OCI-LY7 (cell line): ENCODE results near the gene RBM20. TPM values are rescaled to one million over a fixed set of nuclear protein-coding genes. Genes with fewer than 3 reads are reported as not detected.
A peak's percentile ranks its signal among the peaks of the same experiment; 100 is the strongest.

Source experiments
- BruUV-seq: library from RNA; stranded (reverse); fragments of 400-500 nt; replicated peaks from 2 replicates; lab custom pipeline; 2021; lab: Mats Ljungman, UMichigan
- CTCF ChIA-PET: fragments of 300-600 bp; sonication (Branson Sonifier 250); formaldehyde crosslinking; loops from one replicate; lab custom pipeline; 2022; ENCODE audit warnings: antibody characterized with exemption; ENCODE audit not compliant: unreplicated experiment; lab: Charles Lee
- POLR2A ChIA-PET: fragments of 300-600 bp; sonication (Branson Sonifier 250); formaldehyde crosslinking; loops from one replicate; lab custom pipeline; 2022; ENCODE audit warnings: antibody characterized with exemption; lab: Charles Lee
- DNase-seq: peaks from one replicate; pipeline ENCODE4 v3.0.0-alpha.2; 2015; ENCODE audit warnings: low spot score
- H2AFZ ChIP-seq: fragments of 200-600 bp; sonication (generic), shearing (Covaris generic); 2 replicates; pipeline ENCODE4 v1.6.1; 2014; ENCODE audit warnings: mild to moderate bottlenecking, antibody characterized with exemption, low read length, moderate library complexity
- H3K27ac ChIP-seq: fragments of 200-600 bp; sonication (generic); 2 replicates; pipeline ENCODE4 v1.5.1; 2014; ENCODE audit warnings: mixed run types, low read depth, mild to moderate bottlenecking, moderate library complexity, low read length, inconsistent platforms; ENCODE audit not compliant: poor library complexity, severe bottlenecking
- H3K36me3 ChIP-seq: fragments of 200-600 bp; sonication (generic); 2 replicates; pipeline ENCODE4 v1.6.1; 2014; ENCODE audit warnings: mild to moderate bottlenecking, antibody characterized with exemption, low read length, moderate library complexity, mixed read lengths; ENCODE audit not compliant: insufficient read depth
- H3K4me1 ChIP-seq: fragments of 200-600 bp; sonication (generic); 2 replicates; pipeline ENCODE4 v1.5.1; 2014; ENCODE audit warnings: mild to moderate bottlenecking, low read length; ENCODE audit not compliant: insufficient read depth, poor library complexity, severe bottlenecking
- H3K4me2 ChIP-seq: fragments of 200-600 bp; sonication (generic); 2 replicates; pipeline ENCODE4 v1.6.1; 2014; ENCODE audit warnings: mild to moderate bottlenecking, low read length
- H3K4me3 ChIP-seq: fragments of 200-600 bp; sonication (generic); 2 replicates; pipeline ENCODE4 v1.5.1; 2014; ENCODE audit warnings: mild to moderate bottlenecking, low read depth, low read length; ENCODE audit not compliant: poor library complexity, severe bottlenecking
- H3K79me2 ChIP-seq: fragments of 200-600 bp; sonication (generic); 2 replicates; pipeline ENCODE4 v1.6.1; 2016; ENCODE audit warnings: low read depth, mild to moderate bottlenecking, low read length, moderate library complexity, mixed read lengths; ENCODE audit not compliant: insufficient read depth
- H3K9me2 ChIP-seq: fragments of 200-600 bp; sonication (generic); 2 replicates; pipeline ENCODE4 v1.6.1; 2016; ENCODE audit warnings: mild to moderate bottlenecking, low read length, mixed read lengths; ENCODE audit not compliant: insufficient read depth
- H3K9me3 ChIP-seq: fragments of 200-600 bp; sonication (generic); 2 replicates; pipeline ENCODE4 v1.6.1; 2014; ENCODE audit warnings: mild to moderate bottlenecking, mixed run types, low read length, mixed read lengths
- H4K20me1 ChIP-seq: fragments of 200-600 bp; sonication (generic); 2 replicates; pipeline ENCODE4 v1.6.1; 2014; ENCODE audit warnings: mild to moderate bottlenecking, antibody characterized with exemption, low read length, moderate library complexity, mixed read lengths; ENCODE audit not compliant: insufficient read depth
- CTCF ChIP-seq: fragments of 200-600 bp; sonication (generic); conservative IDR thresholded peaks from 2 replicates; pipeline ENCODE4 v1.5.1; 2014; ENCODE audit warnings: mild to moderate bottlenecking, antibody characterized with exemption, low read length, moderate library complexity, mixed read lengths
- EZH2phosphoT487 ChIP-seq: fragments of 200-600 bp; sonication (generic); IDR thresholded peaks from 2 replicates; pipeline ENCODE4 v1.6.1; 2018; ENCODE audit warnings: low read depth, borderline replicate concordance, mild to moderate bottlenecking, mixed run types, antibody characterized with exemption, low read length, moderate library complexity, mixed read lengths
- intact Hi-C: fragments of 100-400 bp; cut with micrococcal nuclease; formaldehyde crosslinking; loops from one replicate; pipeline ENCODE4 v1.10.0; 2022; ENCODE audit not compliant: unreplicated experiment
- total RNA-seq, 2 experiments: library from RNA; depleted of rRNA in 1 of 2; stranded (reverse); fragments of >200 nt in 1 of 2; shearing (Covaris generic) in 1 of 2; gene quantifications; 2 replicates each; pipeline ENCODE4 v1.2.3, GENCODE V29; 2014 to 2022

The RBM20 gene
- total RNA-seq, 2 experiments from 2014 or later: 0.35 to 1.0 TPM

GRCh38 chr10:110872984-110873923 lies 229.1 kb downstream of the RBM20 start:
- ChIA-PET POLR2A (interaction anchor here (0.5 to 2.3 kb wide), 11 partner anchors 10 to 185 kb away, joined by 3 to 6 read pairs (median 3); no protein-coding TSS in a partner anchor), CTCF (no interaction called here)
- H3K36me3 ChIP-seq: peaks cover 28% of the 10 kb centered on the region
- no peaks in the 10 kb centered on the region for H3K9me2 ChIP-seq
- no peak for TF ChIP-seq EZH2phosphoT487
- peaks cover 53% of the 10 kb centered on the region for H3K79me2 ChIP-seq
- H3K27ac ChIP-seq: peak overlapping the region; percentile 92
- TSS peak; percentile 65 for BruUV-seq
- peak overlapping the region; percentile 74 for H3K4me3 ChIP-seq
- peak overlapping the region; percentile 92 for H3K4me2 ChIP-seq
- intact Hi-C loops: loop anchor here (1.0 to 5.0 kb wide), 4 partner anchors 31 to 221 kb away; no protein-coding TSS in a partner anchor
- peaks cover 51% of the 10 kb centered on the region for H3K4me1 ChIP-seq
- H2AFZ ChIP-seq: peak overlapping the region; percentile 24; the same call in 1 of the 2 replicates
- no peaks in the 10 kb centered on the region for H4K20me1 ChIP-seq
- DNase-seq: no peak
- H3K9me3 ChIP-seq: peaks cover 13% of the 10 kb centered on the region; the same call in 1 of the 2 replicates

- TF ChIP-seq EZH2phosphoT487 (no peak), CTCF (no peak)
- Histone ChIP-seq H2AFZ (peak overlapping the region; percentile 22; the same call in 1 of the 2 replicates), H4K20me1 (no peaks in the 10 kb centered on the region), H3K27ac (peak overlapping the region; percentile 92), H3K36me3 (peaks cover 35% of the 10 kb centered on the region), H3K4me1 (peaks cover 44% of the 10 kb centered on the region), H3K9me2 (no peaks in the 10 kb centered on the region), H3K4me3 (peak overlapping the region; percentile 74), H3K9me3 (peaks cover 13% of the 10 kb centered on the region; the same call in 1 of the 2 replicates), H3K4me2 (peak overlapping the region; percentile 92), H3K79me2 (peaks cover 53% of the 10 kb centered on the region)
- no peak for DNase-seq
- no TSS peak for BruUV-seq
- intact Hi-C loops: loop anchor here (5.0 kb wide), 1 partner anchor 222 kb away; no protein-coding TSS in a partner anchor
- ChIA-PET POLR2A (interaction anchor here (1.0 to 2.3 kb wide), 3 partner anchors 9 to 71 kb away, joined by 3 to 6 read pairs (median 5); no protein-coding TSS in a partner anchor), CTCF (no interaction called here)
These were observed 229.8 kb downstream of the RBM20 start for GRCh38 chr10:110873951-110874350.

- Histone ChIP-seq H3K4me3 (no peak overlapping the region), H3K27ac (no peak overlapping the region), H4K20me1 (no peaks in the 10 kb centered on the region), H3K4me1 (peaks cover 28% of the 10 kb centered on the region), H3K4me2 (no peak overlapping the region), H3K79me2 (peaks cover 49% of the 10 kb centered on the region), H3K36me3 (peaks cover 46% of the 10 kb centered on the region), H3K9me3 (peaks cover 13% of the 10 kb centered on the region; the same call in 1 of the 2 replicates), H2AFZ (no peak overlapping the region), H3K9me2 (no peaks in the 10 kb centered on the region)
- intact Hi-C loops: no loop called here
- ChIA-PET CTCF (interaction anchor here (0.6 kb wide), 1 partner anchor 87 kb away, joined by 3 read pairs; no protein-coding TSS in a partner anchor), POLR2A (interaction anchor here (0.6 to 1.1 kb wide), 4 partner anchors 15 to 592 kb away, joined by 3 to 5 read pairs (median 4); no protein-coding TSS in a partner anchor)
- TF ChIP-seq EZH2phosphoT487 (no peak), CTCF (no peak)
- no peak for DNase-seq
- no TSS peak for BruUV-seq
These were observed 231.9 kb downstream of the RBM20 start for GRCh38 chr10:110876000-110876399.
